Germinal center (tissue), 1 donor: ENCODE data around the gene CLSTN3.

Experiments used
- DNase-seq: peaks from one replicate; pipeline ENCODE4 v3.0.0; 2012; ENCODE audit warnings: mixed read lengths, low spot score

CLSTN3 gene

DNA sequence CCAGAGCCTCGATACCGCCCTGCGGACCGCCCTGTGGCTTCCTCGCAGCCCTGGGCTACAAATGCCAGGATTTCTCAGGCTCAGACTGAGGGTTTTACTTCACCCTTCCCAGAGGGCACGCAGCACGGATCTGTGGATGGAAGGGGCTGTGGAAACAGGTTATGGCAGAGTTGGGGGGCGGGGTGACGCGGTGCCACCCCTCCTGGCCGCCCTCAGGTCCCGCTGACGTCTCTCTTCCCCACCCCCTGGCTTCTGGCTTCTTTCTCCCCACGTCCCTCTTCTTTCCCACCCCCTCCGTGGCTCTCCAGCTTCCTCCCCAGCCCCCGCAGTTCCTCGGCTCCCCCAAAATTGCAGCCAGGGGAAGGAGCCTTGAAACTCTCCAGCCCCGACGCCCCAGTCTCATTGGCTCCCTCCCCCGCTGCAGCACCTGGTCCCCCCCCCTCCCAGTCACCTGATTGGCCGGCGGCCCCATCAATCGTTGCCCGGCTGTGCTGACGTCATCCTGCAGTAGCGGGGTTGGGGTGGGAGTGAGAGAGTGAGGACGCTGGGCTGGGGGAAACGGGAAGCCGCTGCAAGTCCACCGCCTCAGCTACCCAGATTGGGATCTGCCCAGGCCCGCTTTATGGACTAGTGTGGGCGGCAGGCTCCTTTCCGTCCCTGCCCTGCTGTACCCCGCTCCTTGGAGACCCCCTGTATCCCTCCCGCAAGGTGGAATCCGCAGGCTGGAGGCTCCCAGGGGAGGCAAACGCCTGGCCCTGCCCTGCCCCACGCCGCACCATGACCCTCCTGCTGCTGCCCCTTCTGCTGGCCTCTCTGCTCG lies at the start of gene CLSTN3:
Gene CLSTN3 (plus strand): TSS at position 500 of the 820 bp plus-strand sequence. CDS start 278 bp downstream, at position 778.
- peak; percentile 100 for DNase-seq

DNA sequence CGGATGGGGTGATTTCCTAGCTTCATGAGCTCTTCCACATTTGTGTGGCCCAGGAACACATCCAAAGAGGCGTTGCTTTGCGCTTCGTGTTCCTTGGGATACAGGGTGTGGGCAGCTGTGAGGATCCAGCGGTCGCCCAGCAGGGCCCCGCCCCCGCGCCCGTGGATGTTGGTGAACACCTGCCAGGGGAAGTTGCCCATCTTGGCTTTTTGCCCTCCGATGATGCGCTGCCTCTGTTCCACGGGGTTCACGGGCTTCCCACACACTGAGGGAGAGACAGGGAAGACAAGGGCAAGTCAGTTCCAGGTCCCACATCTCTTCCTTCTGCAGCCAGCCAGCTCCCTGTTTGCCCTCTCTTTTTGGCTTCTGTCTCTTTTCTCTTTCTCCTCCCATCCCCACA lies 49.1 kb upstream of the CLSTN3 start:
- DNase-seq, result no peak

- no peak for DNase-seq
Measured at GRCh38 chr12:7083125-7083524, 47.0 kb upstream of the CLSTN3 start.

- DNase-seq, result no peak
Measured at GRCh38 chr12:7089196-7089871, 40.8 kb upstream of the CLSTN3 start.

GRCh38 chr12:7090222-7090998 lies 39.8 kb upstream of the CLSTN3 start:
- no peak for DNase-seq

DNA sequence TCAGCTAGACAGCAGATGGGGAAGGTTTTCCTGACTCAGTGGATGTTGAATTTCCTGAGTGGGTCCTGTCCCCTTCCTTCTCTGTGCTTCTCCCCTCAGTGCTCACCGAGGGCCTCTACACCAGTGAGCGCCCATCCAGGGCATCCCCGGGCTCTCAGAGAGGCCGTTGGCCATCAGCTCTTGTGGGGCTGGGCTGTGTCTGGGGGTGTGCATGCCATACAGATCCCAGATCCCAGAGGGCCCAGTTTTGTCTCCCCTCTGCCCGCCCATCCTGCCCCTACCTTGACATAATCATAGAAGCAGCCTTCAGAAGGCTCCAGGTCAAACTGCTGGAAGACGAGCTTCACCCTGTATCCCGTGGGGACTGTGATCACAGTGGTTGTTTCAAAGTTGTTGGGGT lies 39.0 kb upstream of the CLSTN3 start:
- DNase-seq, result no peak

DNA sequence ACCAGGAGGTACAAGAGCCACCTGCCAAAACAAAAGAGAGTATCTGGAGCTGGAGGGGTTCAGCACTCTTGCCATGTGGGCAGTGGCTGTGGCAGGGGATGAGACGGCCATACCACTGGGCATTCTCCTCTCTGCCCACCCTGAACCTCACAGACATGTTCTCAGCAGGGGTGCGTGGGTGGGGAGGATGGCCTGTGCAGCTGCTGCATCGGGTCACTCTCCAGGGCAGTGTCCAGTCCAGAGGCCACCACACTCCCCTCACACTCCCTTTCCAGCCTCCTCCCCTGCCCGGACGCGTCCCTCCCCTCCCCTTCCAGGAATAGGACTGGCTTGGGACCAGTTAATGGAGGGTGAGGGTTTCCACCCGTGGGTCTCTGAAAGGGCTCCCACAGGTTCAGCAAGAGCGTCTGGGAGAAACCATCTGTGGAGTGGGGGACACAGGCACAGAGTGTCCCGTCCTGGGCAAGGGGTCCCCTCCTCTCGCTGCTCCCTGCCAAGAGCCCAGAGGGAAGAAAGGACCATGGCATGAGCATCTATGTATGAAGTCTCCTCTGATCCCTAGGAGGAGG lies 38.4 kb upstream of the CLSTN3 start:
- DNase-seq, result no peak

- DNase-seq, result peak; percentile 74
Measured at GRCh38 chr12:7092229-7092985, 37.8 kb upstream of the CLSTN3 start, which contains the start of gene C1R. TSS of gene C1R (minus strand) at chr12:7092445. CDS start at chr12:7092388, 57 bp downstream.

DNA sequence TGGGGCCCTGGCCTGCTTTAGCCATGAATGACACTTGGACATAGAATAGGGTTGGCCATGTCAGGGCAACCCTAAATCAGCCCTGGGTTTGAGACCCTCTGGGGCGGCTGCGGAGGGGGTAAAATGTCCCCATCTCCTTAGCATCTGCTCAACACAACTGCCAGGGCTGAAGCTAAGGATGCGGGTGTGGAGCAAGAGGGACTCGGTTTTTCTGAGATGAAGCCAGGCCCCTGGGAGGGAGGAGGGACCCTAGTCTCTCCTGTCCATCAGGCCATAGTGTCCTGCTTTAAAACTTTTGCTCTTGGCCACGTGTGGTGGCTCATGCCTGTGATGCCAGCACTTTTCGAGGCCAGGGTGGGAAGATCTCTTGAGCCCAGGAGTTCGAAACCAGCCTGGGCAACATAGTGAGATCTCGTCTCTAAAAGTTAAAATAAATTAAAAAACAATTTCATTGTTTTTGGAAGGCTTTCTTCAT lies 37.1 kb upstream of the CLSTN3 start:
- no peak for DNase-seq

DNA sequence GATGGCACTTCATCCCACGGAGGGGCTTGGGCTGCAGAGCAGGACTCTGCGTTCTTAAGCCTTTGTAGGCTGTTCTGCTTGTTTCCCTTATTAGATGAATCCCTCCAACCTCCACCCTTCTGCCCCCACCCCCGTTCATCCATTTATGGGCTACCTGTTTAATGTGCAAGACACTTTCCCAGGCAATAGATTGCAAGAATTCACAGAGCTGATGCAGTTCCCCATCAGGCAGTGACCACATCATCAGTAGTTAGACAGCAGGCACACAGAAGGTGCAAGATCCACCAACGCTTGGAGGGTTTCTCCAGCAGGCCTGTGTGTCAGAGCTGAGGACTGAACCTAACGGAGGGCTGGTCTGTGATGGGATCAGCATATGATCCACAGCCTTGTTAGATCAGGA lies 36.7 kb upstream of the CLSTN3 start:
- DNase-seq, result no peak

- no peak for DNase-seq
Measured at GRCh38 chr12:7093892-7094291, 36.3 kb upstream of the CLSTN3 start.

GRCh38 chr12:7096006-7096932 lies 33.9 kb upstream of the CLSTN3 start:
- DNase-seq, result no peak

DNA sequence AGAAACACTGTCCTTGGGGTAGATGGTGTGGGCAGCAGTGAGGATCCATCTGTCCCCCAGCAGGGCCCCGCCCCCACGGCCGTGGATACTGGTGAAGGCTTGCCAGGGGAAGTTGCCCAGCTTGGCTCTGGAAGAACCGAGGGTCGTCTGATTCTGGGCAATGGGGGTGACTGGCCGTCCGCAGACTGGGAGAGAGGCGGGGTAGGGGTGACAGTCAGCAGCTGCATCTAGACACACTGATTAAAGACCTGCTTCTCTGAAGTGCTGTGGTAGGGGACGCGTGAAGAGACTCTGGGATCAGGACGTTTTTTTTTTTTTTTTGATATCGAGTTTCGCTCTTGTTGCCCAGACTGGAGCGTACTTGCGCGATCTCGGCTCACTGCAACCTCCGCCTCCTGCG lies 33.2 kb upstream of the CLSTN3 start:
- DNase-seq, result no peak

DNA sequence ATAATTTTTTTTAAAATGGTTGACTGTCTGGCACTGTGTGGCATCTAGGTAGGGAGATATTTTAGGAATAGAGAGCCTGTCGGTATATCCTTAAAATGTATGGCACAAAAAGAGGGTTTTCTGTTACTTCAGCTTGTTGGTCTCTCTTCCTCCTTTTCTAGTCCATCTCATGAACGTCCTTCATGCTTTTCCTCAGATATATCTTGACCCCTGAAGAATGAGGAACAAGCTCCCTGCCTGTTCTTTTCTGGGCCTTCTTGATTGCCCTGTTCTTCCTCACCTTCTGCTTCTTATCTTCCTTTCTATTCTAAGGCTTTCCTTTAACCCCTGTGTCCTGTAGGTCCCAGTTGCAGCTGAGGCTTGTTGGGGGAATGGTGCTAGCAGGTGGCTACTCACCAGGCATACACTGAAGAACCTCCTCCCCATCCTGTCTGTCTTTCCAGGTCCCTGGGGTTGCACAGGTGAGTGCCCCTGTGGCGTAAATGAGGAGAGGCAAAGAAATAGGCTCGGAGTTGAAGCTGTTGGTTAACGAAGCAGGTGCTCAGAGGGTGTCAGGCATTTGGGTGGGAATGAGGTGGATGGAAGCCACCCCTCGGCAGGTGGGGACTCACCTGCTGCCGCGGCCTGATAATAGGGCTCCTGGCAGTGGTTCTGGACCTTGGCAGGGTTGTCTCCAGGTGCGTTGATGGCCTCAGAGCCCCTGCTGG lies 30.7 kb upstream of the CLSTN3 start:
- no peak for DNase-seq

DNA sequence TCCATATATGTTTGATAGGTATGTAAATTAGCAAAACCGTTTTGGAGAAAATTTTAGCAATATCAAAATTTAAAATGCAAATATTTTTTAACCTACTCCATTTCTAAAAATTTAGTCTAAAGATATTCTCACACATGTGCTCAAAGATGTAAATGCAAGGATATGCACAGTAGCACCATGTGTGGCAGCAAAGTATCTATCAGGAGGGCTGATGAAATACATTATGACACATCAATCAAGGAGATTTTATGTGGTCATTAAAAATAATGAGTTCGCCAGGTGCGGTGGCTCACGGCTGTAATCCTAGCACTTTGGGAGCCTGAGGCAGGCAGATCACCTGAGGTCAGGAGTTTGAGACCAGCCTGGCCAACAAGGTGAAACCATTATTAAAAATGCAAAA lies 29.9 kb upstream of the CLSTN3 start:
- DNase-seq, result peak; percentile 24

- DNase-seq, result no peak
Measured at GRCh38 chr12:7101047-7101693, 29.0 kb upstream of the CLSTN3 start.

DNA sequence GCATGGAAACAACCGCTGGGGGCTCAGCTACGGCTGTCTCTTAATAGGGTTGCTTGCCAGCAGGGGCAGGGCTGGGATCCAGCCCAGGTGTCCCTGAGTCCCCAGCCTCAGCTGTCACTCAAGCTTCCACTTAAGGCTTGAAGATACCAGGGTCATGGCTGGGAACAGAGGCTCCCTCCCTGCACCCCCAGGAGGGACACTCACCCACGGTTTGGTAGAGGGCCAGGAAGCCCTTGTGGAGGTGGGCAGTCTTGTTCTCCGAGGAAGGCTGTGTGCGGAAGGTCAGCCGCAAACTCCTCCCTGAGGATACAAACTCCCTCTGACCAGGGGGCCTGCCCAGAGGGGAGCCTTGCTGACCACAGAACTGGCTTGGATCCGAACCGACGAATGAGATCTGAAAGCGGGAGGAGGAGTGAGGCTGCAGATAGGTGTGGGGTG lies 28.5 kb upstream of the CLSTN3 start:
- DNase-seq, result no peak

DNA sequence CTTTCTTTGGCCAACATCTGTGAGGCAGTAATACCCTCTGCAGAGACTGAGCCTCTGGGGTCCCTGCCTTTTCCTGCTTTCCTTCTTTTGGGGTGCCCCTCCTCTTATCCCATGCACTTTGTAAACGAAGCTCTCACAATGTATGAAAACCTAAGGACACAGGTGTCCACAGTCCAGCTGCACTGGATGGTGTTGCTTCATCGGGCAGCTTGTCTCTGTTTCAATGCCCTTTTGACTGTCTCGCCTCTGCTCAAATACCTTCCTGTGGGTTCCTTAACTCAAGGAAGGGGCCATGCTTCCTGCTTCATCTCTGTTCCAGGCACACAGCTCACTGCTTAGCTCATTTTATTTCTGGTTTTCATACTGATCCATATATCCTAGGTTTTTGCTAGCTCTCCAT lies 27.6 kb upstream of the CLSTN3 start:
- DNase-seq, result no peak
